Neural cell (in vitro differentiated cells): Measurements from ENCODE around the gene STPG3. TPM values are rescaled to one million over a fixed set of nuclear protein-coding genes. Genes with fewer than 3 reads are reported as not detected.

Experiments used
- H2AFZ ChIP-seq: fragments of 200-600, 300-800 bp; sonication (generic), shearing (Covaris generic); 2 replicates; pipeline ENCODE4 v1.6.0; 2014; ENCODE audit warnings: low read depth, mild to moderate bottlenecking, antibody characterized with exemption, low read length, moderate library complexity
- H3F3A ChIP-seq: fragments of 200-600 bp; shearing (Covaris generic); 2 replicates; pipeline ENCODE4 v1.6.1; 2016; ENCODE audit warnings: mild to moderate bottlenecking, moderate library complexity, mixed read lengths, antibody characterized with exemption, low read length; ENCODE audit not compliant: insufficient read depth, poor library complexity, severe bottlenecking
- H3K27ac ChIP-seq: fragments of 200-600, 300-800 bp; sonication (generic), shearing (Covaris generic); 2 replicates; pipeline ENCODE4 v1.5.1; 2014; ENCODE audit warnings: mild to moderate bottlenecking, low read length, moderate library complexity
- H3K27me3 ChIP-seq: fragments of 300-800, 200-600 bp; sonication (generic), shearing (Covaris generic); 2 replicates; pipeline ENCODE4 v1.6.0; 2014; ENCODE audit warnings: mild to moderate bottlenecking, low read depth, low read length, moderate library complexity; ENCODE audit not compliant: insufficient read depth
- H3K36me3 ChIP-seq: fragments of 300-800, 200-600 bp; sonication (generic), shearing (Covaris generic); 2 replicates; pipeline ENCODE4 v1.5.1; 2014; ENCODE audit warnings: mild to moderate bottlenecking, antibody characterized with exemption, low read length, moderate library complexity; ENCODE audit not compliant: insufficient read depth
- H3K4me2 ChIP-seq: fragments of 300-800, 200-600 bp; sonication (generic), shearing (Covaris generic); 2 replicates; pipeline ENCODE4 v1.6.0; 2014; ENCODE audit warnings: mild to moderate bottlenecking, low read length
- H3K4me3 ChIP-seq: fragments of 300-800, 200-600 bp; sonication (generic), shearing (Covaris generic); 2 replicates; pipeline ENCODE4 v1.5.1; 2014; ENCODE audit warnings: mild to moderate bottlenecking, low read length, moderate library complexity
- H3K79me2 ChIP-seq: fragments of 200-600 bp; shearing (Covaris generic); replicated peaks from 2 replicates; pipeline ENCODE4 v1.6.0; 2014; ENCODE audit warnings: mild to moderate bottlenecking, low read length, moderate library complexity; ENCODE audit not compliant: insufficient read depth
- H3K9ac ChIP-seq: fragments of 300-800, 200-600 bp; sonication (generic), shearing (Covaris generic); 2 replicates; pipeline ENCODE4 v1.6.1; 2016; ENCODE audit warnings: mild to moderate bottlenecking, low read length, mixed read lengths
- H3K9me2 ChIP-seq: fragments of 200-600 bp; shearing (Covaris generic); 2 replicates; pipeline ENCODE4 v1.6.1; 2016; ENCODE audit warnings: mild to moderate bottlenecking, low read length, mixed read lengths; ENCODE audit not compliant: insufficient read depth
- H3K9me3 ChIP-seq: fragments of 200-600, 300-800 bp; sonication (generic), shearing (Covaris generic); 2 replicates; pipeline ENCODE4 v1.6.1; 2016; ENCODE audit warnings: mild to moderate bottlenecking, mixed run types, low read length, moderate library complexity, mixed read lengths
- H4K20me1 ChIP-seq: fragments of 200-600 bp; shearing (Covaris generic); 2 replicates; pipeline ENCODE4 v1.6.1; 2016; ENCODE audit warnings: mild to moderate bottlenecking, mixed run types; ENCODE audit not compliant: insufficient read depth
- CTCF ChIP-seq: fragments of 450-650 bp; IDR thresholded peaks from 2 replicates; pipeline ENCODE4 v1.5.1; 2014; ENCODE audit warnings: antibody characterized with exemption, mild to moderate bottlenecking, moderate library complexity; ENCODE audit not compliant: poor library complexity, severe bottlenecking
- EP300 ChIP-seq: fragments of 450-650 bp; conservative IDR thresholded peaks from 2 replicates; pipeline ENCODE4 v1.6.1; 2014; ENCODE audit warnings: antibody characterized with exemption, mild to moderate bottlenecking, moderate library complexity; ENCODE audit not compliant: poor library complexity, severe bottlenecking
- EZH2 ChIP-seq: fragments of 200-600, 300-800 bp; shearing (Covaris generic), sonication (generic); IDR thresholded peaks from 2 replicates; pipeline ENCODE4 v1.6.1; 2014; ENCODE audit warnings: antibody characterized with exemption, low read length, borderline replicate concordance, mild to moderate bottlenecking; ENCODE audit not compliant: insufficient read depth, poor library complexity, severe bottlenecking
- MXI1 ChIP-seq: fragments of 450-650 bp; conservative IDR thresholded peaks from 2 replicates; pipeline ENCODE4 v1.6.1; 2014; ENCODE audit warnings: antibody characterized with exemption, mild to moderate bottlenecking; ENCODE audit not compliant: poor library complexity, severe bottlenecking
- POLR2AphosphoS5 ChIP-seq: IDR thresholded peaks from 2 replicates; pipeline ENCODE4 v1.6.1; 2012
- RAD21 ChIP-seq: fragments of 450-650 bp; conservative IDR thresholded peaks from 2 replicates; pipeline ENCODE4 v1.6.1; 2014; ENCODE audit warnings: antibody characterized with exemption, mild to moderate bottlenecking, moderate library complexity
- REST ChIP-seq: IDR thresholded peaks from 2 replicates; pipeline ENCODE4 v1.6.1; 2012; ENCODE audit warnings: borderline replicate concordance
- SMC3 ChIP-seq: fragments of 450-650 bp; conservative IDR thresholded peaks from 2 replicates; pipeline ENCODE4 v1.6.1; 2014; ENCODE audit warnings: antibody characterized with exemption, mild to moderate bottlenecking, moderate library complexity; ENCODE audit not compliant: poor library complexity
- TAF1 ChIP-seq: IDR thresholded peaks from 2 replicates; pipeline ENCODE4 v1.6.1; 2012; ENCODE audit warnings: low read depth
- polyA plus RNA-seq: library from polyadenylated mRNA; depleted of rRNA; stranded (reverse); fragments of >200 nt; gene quantifications from 2 replicates; pipeline ENCODE4 v1.2.3, GENCODE V29; 2014

Gene STPG3
- polyA plus RNA-seq, 1 donor from 2014 or later = not detected

GRCh38 chr9:137278061-137278701 is 27.1 kb downstream of the STPG3 start:
- Histone ChIP-seq H3F3A (no peaks in the 10 kb centered on the region), H2AFZ (no peak overlapping the region), H3K9me2 (no peaks in the 10 kb centered on the region), H3K27ac (no peak overlapping the region), H4K20me1 (no peaks in the 10 kb centered on the region), H3K36me3 (no peaks in the 10 kb centered on the region), H3K9ac (no peak overlapping the region), H3K4me2 (no peak overlapping the region), H3K4me3 (no peak overlapping the region), H3K27me3 (peaks cover 18% of the 10 kb centered on the region), H3K9me3 (no peaks in the 10 kb centered on the region), H3K79me2 (no peaks in the 10 kb centered on the region)
- TF ChIP-seq RAD21 (no peak), REST (no peak), EP300 (no peak), EZH2 (no peak), CTCF (no peak), TAF1 (no peak), MXI1 (no peak)

GRCh38 chr9:137278721-137279711 is 27.9 kb downstream of the STPG3 start:
- no peak overlapping the region for H2AFZ ChIP-seq
- H3K4me3 ChIP-seq = no peak overlapping the region
- no peaks in the 10 kb centered on the region for H3K9me2 ChIP-seq
- no peaks in the 10 kb centered on the region for H3K9me3 ChIP-seq
- H3K27ac ChIP-seq = no peak overlapping the region
- H3F3A ChIP-seq = no peaks in the 10 kb centered on the region
- no peak overlapping the region for H3K4me2 ChIP-seq
- no peaks in the 10 kb centered on the region for H3K79me2 ChIP-seq
- H4K20me1 ChIP-seq = no peaks in the 10 kb centered on the region
- H3K27me3 ChIP-seq = peaks cover 18% of the 10 kb centered on the region
- H3K36me3 ChIP-seq = no peaks in the 10 kb centered on the region
- TF ChIP-seq CTCF = no peak
- no peak for TF ChIP-seq POLR2AphosphoS5
- no peak for TF ChIP-seq EZH2
- no peak for TF ChIP-seq SMC3
- TF ChIP-seq TAF1 = no peak
- TF ChIP-seq RAD21 = no peak
- no peak for TF ChIP-seq MXI1
- no peak for TF ChIP-seq REST
- no peak for TF ChIP-seq EP300
- H3K9ac ChIP-seq = no peak overlapping the region
